ENCODE results near the gene CEMIP. TPM values are rescaled to one million over a fixed set of nuclear protein-coding genes. Genes with fewer than 3 reads are reported as not detected.
A peak's percentile ranks its signal among the peaks of the same experiment; 100 is the strongest.

Gene CEMIP
- total and polyA plus RNA-seq, 2 of the 13 experiments (the other 11 are each of a cell fraction or from before 2014, with no cell fraction given), result 4.3 to 28.5 TPM

- TF ChIP-seq ZNF784 (CRISPR knock-in tag; IDR thresholded peaks at IDR 0.05; ENCODE audit: borderline replicate concordance), result peak; percentile 54; the same call in 1 of the 2 replicates
- TF ChIP-seq ZMYM2 (CRISPR knock-in tag; IDR thresholded peaks at IDR 0.05), result no peak
- TF ChIP-seq LCORL (IDR thresholded peaks at IDR 0.05), result no peak
- TF ChIP-seq LCORL (CRISPR knock-in tag; IDR thresholded peaks at IDR 0.05), result no peak
- no peak for TF ChIP-seq ZNF24 (IDR thresholded peaks at IDR 0.05)
- no peak for TF ChIP-seq ZNF776 (CRISPR knock-in tag; IDR thresholded peaks at IDR 0.05)
- TF ChIP-seq HNF1B (CRISPR knock-in tag; IDR thresholded peaks at IDR 0.05), result no peak
- TF ChIP-seq ZNF615 (CRISPR knock-in tag; IDR thresholded peaks at IDR 0.05; ENCODE audit: borderline replicate concordance), result no peak
- no peak for TF ChIP-seq ZNF879 (CRISPR knock-in tag; IDR thresholded peaks at IDR 0.05)
- TF ChIP-seq XRCC5 (optimal IDR thresholded peaks at IDR 0.05; ENCODE audit: low read length), result peak; percentile 64
- 0 out of 2 replicates have a peak, but pooled peaks have one; percentile 46 for TF ChIP-seq FLYWCH1 (CRISPR knock-in tag; IDR thresholded peaks at IDR 0.05)
- TF ChIP-seq MYC (CRISPR knock-in tag; IDR thresholded peaks at IDR 0.05; ENCODE audit: borderline replicate concordance), result peak; percentile 41; the same call in 1 of the 2 replicates
- TF ChIP-seq ZNF33A (CRISPR knock-in tag; IDR thresholded peaks at IDR 0.05; ENCODE audit: borderline replicate concordance), result no peak
- TF ChIP-seq SP4 (CRISPR knock-in tag; IDR thresholded peaks at IDR 0.05), result peak; percentile 52
- no peak for TF ChIP-seq PITX1 (CRISPR knock-in tag; IDR thresholded peaks at IDR 0.05)
- TF ChIP-seq ZNF33B (CRISPR knock-in tag; IDR thresholded peaks at IDR 0.05), result no peak
- no peak for TF ChIP-seq TGIF2 (CRISPR knock-in tag; IDR thresholded peaks at IDR 0.05)
- TF ChIP-seq ZNF788 (CRISPR knock-in tag; IDR thresholded peaks at IDR 0.05; ENCODE audit: borderline replicate concordance), result peak; percentile 55; the same call in 1 of the 2 replicates
- TF ChIP-seq REST (IDR thresholded peaks at IDR 0.05; ENCODE audit: borderline replicate concordance in 1 of 2, low read depth in 1 of 2, low read length in 2 of 2), result peak in 1 of 2 experiments; percentile 13; a peak in 1 of 4 replicates
- TF ChIP-seq PLRG1 (conservative IDR thresholded peaks at IDR 0.05), result no peak
- TF ChIP-seq SETDB1 (CRISPR knock-in tag; IDR thresholded peaks at IDR 0.05; ENCODE audit: borderline replicate concordance), result no peak
- 0 out of 2 replicates have a peak, but pooled peaks have one; percentile 24 for TF ChIP-seq SRY (CRISPR knock-in tag; IDR thresholded peaks at IDR 0.05)
- TF ChIP-seq ZNF780A (CRISPR knock-in tag; IDR thresholded peaks at IDR 0.05), result no peak
- no peak for TF ChIP-seq NFRKB (IDR thresholded peaks at IDR 0.05)
- TF ChIP-seq ZNF3 (CRISPR knock-in tag; IDR thresholded peaks at IDR 0.05), result no peak
- TF ChIP-seq NR0B2 (CRISPR knock-in tag; IDR thresholded peaks at IDR 0.05), result no peak
These were observed at the start of gene CEMIP (continued) for GRCh38 chr15:80778964-80779657.
